GM23338 (cell line): ENCODE results near the gene SLU7. TPM values are rescaled to one million over a fixed set of nuclear protein-coding genes. Genes with fewer than 3 reads are reported as not detected.

Experiments
- ATAC-seq: fragments of 200-7000 bp; cut with Tn5 transposase; 3 replicates; pipeline ENCODE4 v1.9.1; 2020
- DNase-seq: peaks from one replicate; pipeline ENCODE4 v3.0.0-alpha.2; 2015; ENCODE audit warnings: low spot score
- H2AFZ ChIP-seq: fragments of 200-600 bp; sonication (generic); 2 replicates; pipeline ENCODE4 v1.8.0; 2016; ENCODE audit warnings: antibody characterized with exemption, mild to moderate bottlenecking, moderate library complexity
- H3F3A ChIP-seq: fragments of 200-600 bp; sonication (generic); replicated peaks from 2 replicates; pipeline ENCODE4 v1.8.0; 2017; ENCODE audit warnings: antibody characterized with exemption, mixed run types, low read depth
- H3K27ac ChIP-seq: fragments of 200-600 bp; sonication (generic); 2 replicates; pipeline ENCODE4 v1.6.1; 2016; ENCODE audit warnings: low read depth
- H3K27me3 ChIP-seq: fragments of 200-600 bp; sonication (generic); 2 replicates; pipeline ENCODE4 v1.8.0; 2016; ENCODE audit warnings: mild to moderate bottlenecking, mixed run types, moderate library complexity; ENCODE audit not compliant: insufficient read depth
- H3K36me3 ChIP-seq: fragments of 200-600 bp; sonication (generic); 2 replicates; pipeline ENCODE4 v1.8.0; 2016; ENCODE audit warnings: mild to moderate bottlenecking; ENCODE audit not compliant: insufficient read depth
- H3K4me1 ChIP-seq: fragments of 200-600 bp; sonication (generic); 2 replicates; pipeline ENCODE4 v1.8.0; 2016; ENCODE audit warnings: mild to moderate bottlenecking, moderate library complexity; ENCODE audit not compliant: insufficient read depth
- H3K4me2 ChIP-seq: fragments of 200-600 bp; sonication (generic); 2 replicates; pipeline ENCODE4 v1.7.1; 2017; ENCODE audit warnings: mixed run types
- H3K4me3 ChIP-seq: fragments of 200-600 bp; sonication (generic); 2 replicates; pipeline ENCODE4 v1.6.1; 2016; ENCODE audit warnings: mixed run types
- H3K79me2 ChIP-seq: fragments of 200-600 bp; sonication (generic); replicated peaks from 2 replicates; pipeline ENCODE4 v1.8.0; 2017; ENCODE audit warnings: mild to moderate bottlenecking; ENCODE audit not compliant: insufficient read depth
- H3K9me2 ChIP-seq: fragments of 200-600 bp; sonication (generic); 2 replicates; pipeline ENCODE4 v1.8.0; 2017; ENCODE audit not compliant: insufficient read depth
- H4K20me1 ChIP-seq: fragments of 200-600 bp; sonication (generic); replicated peaks from 2 replicates; pipeline ENCODE4 v1.8.0; 2017; ENCODE audit warnings: mild to moderate bottlenecking; ENCODE audit not compliant: insufficient read depth
- H3K27ac Mint-ChIP-seq: 2 replicates; pipeline ENCODE4 v1.8.0; 2020; ENCODE audit warnings: inconsistent platforms, mild to moderate bottlenecking, moderate library complexity, mixed read lengths
- H3K27me3 Mint-ChIP-seq: 3 replicates; pipeline ENCODE4 v1.8.0; 2022; ENCODE audit warnings: low read depth, mild to moderate bottlenecking, moderate library complexity, mixed read lengths, inconsistent platforms; ENCODE audit not compliant: insufficient read depth, poor library complexity
- H3K36me3 Mint-ChIP-seq: 3 replicates; pipeline ENCODE4 v1.8.0; 2021; ENCODE audit warnings: low read depth, mild to moderate bottlenecking, inconsistent platforms, moderate library complexity, mixed read lengths
- H3K4me1 Mint-ChIP-seq: 3 replicates; pipeline ENCODE4 v1.8.0; 2020; ENCODE audit warnings: mild to moderate bottlenecking, inconsistent platforms, mixed read lengths
- H3K4me3 Mint-ChIP-seq: 3 replicates; pipeline ENCODE4 v1.8.0; 2021; ENCODE audit warnings: moderate library complexity, mild to moderate bottlenecking, inconsistent platforms, mixed read lengths
- H3K9me3 Mint-ChIP-seq: 3 replicates; pipeline ENCODE4 v1.8.0; 2020; ENCODE audit warnings: moderate library complexity, mild to moderate bottlenecking, inconsistent platforms, mixed read lengths
- CREB1 ChIP-seq: fragments of 250-450 bp; sonication (Bioruptor Pico); IDR thresholded peaks from 2 replicates; pipeline ENCODE4 v1.5.0; 2020; ENCODE audit warnings: low read depth, mild to moderate bottlenecking, moderate library complexity
- ETS1 ChIP-seq: IDR thresholded peaks from 2 replicates; pipeline ENCODE4 v1.6.1; 2016; ENCODE audit warnings: antibody characterized with exemption
- EZH2 ChIP-seq: fragments of 200-600 bp; sonication (generic); IDR thresholded peaks from one replicate; pipeline ENCODE4 v1.8.0; 2017; ENCODE audit warnings: antibody characterized with exemption, mild to moderate bottlenecking, low read depth; ENCODE audit not compliant: unreplicated experiment
- EZH2phosphoT487 ChIP-seq: fragments of 200-600 bp; sonication (generic); IDR thresholded peaks from one replicate; pipeline ENCODE4 v1.8.1; 2018; ENCODE audit warnings: antibody characterized with exemption; ENCODE audit not compliant: unreplicated experiment
- JUNB ChIP-seq: IDR thresholded peaks from one replicate; pipeline ENCODE4 v1.6.1; 2016; ENCODE audit warnings: antibody characterized with exemption; ENCODE audit not compliant: unreplicated experiment
- NANOG ChIP-seq: IDR thresholded peaks from 2 replicates; pipeline ENCODE4 v1.6.1; 2016; ENCODE audit warnings: antibody characterized with exemption, borderline replicate concordance
- POLR2AphosphoS5 ChIP-seq: IDR thresholded peaks from 2 replicates; pipeline ENCODE4 v1.6.1; 2016; ENCODE audit warnings: antibody characterized with exemption, low read depth
- REST ChIP-seq: IDR thresholded peaks from one replicate; pipeline ENCODE4 v1.6.1; 2018; ENCODE audit warnings: antibody characterized with exemption; ENCODE audit not compliant: unreplicated experiment
- STAT1 ChIP-seq: IDR thresholded peaks from one replicate; pipeline ENCODE4 v1.6.1; 2016; ENCODE audit warnings: antibody characterized with exemption; ENCODE audit not compliant: unreplicated experiment
- ZNF114 ChIP-seq: fragments of 250-450 bp; sonication (Bioruptor Pico); IDR thresholded peaks from 2 replicates; pipeline ENCODE4 v1.5.0; 2020; ENCODE audit warnings: mild to moderate bottlenecking, moderate library complexity
- ZNF331 ChIP-seq: fragments of 250-450 bp; sonication (Bioruptor Pico); IDR thresholded peaks from 2 replicates; pipeline ENCODE4 v1.5.0; 2020; ENCODE audit warnings: low read depth, mild to moderate bottlenecking, moderate library complexity
- ZNF462 ChIP-seq: fragments of 250-450 bp; sonication (Bioruptor Pico); IDR thresholded peaks from 2 replicates; pipeline ENCODE4 v1.5.0; 2020; ENCODE audit warnings: mild to moderate bottlenecking, moderate library complexity
- polyA plus RNA-seq: library from polyadenylated mRNA; unstranded; fragments of >200 nt; fragmentation: Nextera tagmentation; extraction: Ambion mirVana; gene quantifications from 2 replicates; pipeline ENCODE4 v1.2.1, GENCODE V29; 2016
- total RNA-seq: library from RNA; depleted of rRNA; stranded (reverse); fragments of >200 nt; shearing (Covaris generic); gene quantifications from 2 replicates; pipeline ENCODE4 v1.2.3, GENCODE V29; 2014

Gene SLU7
- total and polyA plus RNA-seq, 2 experiments from 2014 or later = 27.0 to 47.5 TPM

- no peak for TF ChIP-seq REST
- TF ChIP-seq ETS1 = no peak
- no peak for TF ChIP-seq NANOG
- TF ChIP-seq EZH2 = no peak
- TF ChIP-seq ZNF331 (CRISPR knock-in tag) = no peak
- no peak for TF ChIP-seq POLR2AphosphoS5
- TF ChIP-seq ZNF114 (CRISPR knock-in tag) = no peak
- TF ChIP-seq STAT1 = no peak
Measured at GRCh38 chr5:160436017-160436416, 17.1 kb upstream of the SLU7 start (continued).

GRCh38 chr5:160435532-160435931 is 16.7 kb upstream of the SLU7 start:
- no peaks in the 10 kb centered on the region for H4K20me1 ChIP-seq
- no peak overlapping the region; the same call in 1 of the 2 replicates for H2AFZ ChIP-seq
- no peaks in the 10 kb centered on the region for H3K27me3 ChIP-seq
- H3K27ac Mint-ChIP-seq = no peak overlapping the region
- H3K36me3 ChIP-seq = no peaks in the 10 kb centered on the region
- H3K36me3 Mint-ChIP-seq = no peaks in the 10 kb centered on the region
- H3K27ac ChIP-seq = no peak overlapping the region
- no peaks in the 10 kb centered on the region for H3K4me1 ChIP-seq
- no peaks in the 10 kb centered on the region for H3K9me3 Mint-ChIP-seq
- no peak overlapping the region for H3K4me3 ChIP-seq
- H3K27me3 Mint-ChIP-seq = peaks cover 2% of the 10 kb centered on the region
- H3K4me3 Mint-ChIP-seq = no peak overlapping the region
- H3K4me1 Mint-ChIP-seq = peaks cover 5% of the 10 kb centered on the region; the same call in 2 of the 3 replicates
- H3F3A ChIP-seq = no peaks in the 10 kb centered on the region
- DNase-seq = no peak
- no peaks in the 10 kb centered on the region for H3K79me2 ChIP-seq
- H3K9me2 ChIP-seq = no peaks in the 10 kb centered on the region
- H3K4me2 ChIP-seq = no peak overlapping the region
- no peak for ATAC-seq
- TF ChIP-seq EZH2phosphoT487 (no peak), ZNF331 (CRISPR knock-in tag) (no peak), REST (no peak), EZH2 (no peak), CREB1 (no peak), JUNB (no peak), ZNF462 (CRISPR knock-in tag) (no peak)
